Measurements from ENCODE around the gene CLCN2. TPM values are rescaled to one million over a fixed set of nuclear protein-coding genes. Genes with fewer than 3 reads are reported as not detected.

Gene CLCN2
- total RNA-seq, 1 donor from 2014 or later = 9.0 TPM

DNA sequence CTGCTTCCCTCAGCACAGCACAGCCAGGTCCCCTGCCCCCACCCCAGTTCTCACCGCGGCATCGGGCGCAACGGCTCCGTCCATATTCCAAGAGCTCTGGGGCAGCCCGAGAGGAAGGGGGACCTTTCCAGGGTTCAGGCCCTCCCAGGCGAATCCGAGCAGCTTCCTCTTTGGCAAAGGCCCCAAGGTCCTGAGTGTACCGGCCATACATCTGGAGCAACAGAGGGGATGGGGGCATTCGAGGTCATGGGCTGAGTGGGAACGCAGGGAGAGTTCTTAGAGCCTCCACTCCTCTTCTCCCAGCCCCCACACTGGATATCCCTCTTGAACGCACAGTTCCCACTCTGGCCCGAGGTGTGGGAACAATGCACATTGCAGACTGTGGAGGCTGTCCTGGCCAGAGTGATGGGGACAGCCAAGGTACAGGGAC, 2.5 kb downstream of the CLCN2 start:
- FAIRE-seq (no peak), DNase-seq (ENCODE audit: low read depth) (no peak)
- Histone ChIP-seq H3K27me3 (ENCODE audit: insufficient read depth, low read length) (no peaks in the 10 kb centered on the region), H3K4me2 (ENCODE audit: low read length) (no peak overlapping the region), H3K36me3 (ENCODE audit: insufficient read depth, low read length) (no peaks in the 10 kb centered on the region), H3K9ac (ENCODE audit: low read length) (no peak overlapping the region), H2AFZ (ENCODE audit: low read depth, low read length) (no peak overlapping the region), H4K20me1 (ENCODE audit: insufficient read depth, low read length) (peaks cover 17% of the 10 kb centered on the region), H3K27ac (ENCODE audit: low read depth, low read length) (no peak overlapping the region), H3K4me1 (ENCODE audit: insufficient read depth, low read length) (peaks cover 8% of the 10 kb centered on the region), H3K4me3 (ENCODE audit: insufficient read depth, low read depth, low read length) (no peak overlapping the region), H3K79me2 (ENCODE audit: insufficient read depth, low read length) (peaks cover 19% of the 10 kb centered on the region), H3K9me3 (ENCODE audit: insufficient read depth, low read depth, low read length) (no peaks in the 10 kb centered on the region)
- TF ChIP-seq CTCF (IDR thresholded peaks at IDR 0.05; ENCODE audit: insufficient read depth, low read depth, low read length) (no peak), EZH2 (IDR thresholded peaks at IDR 0.05; ENCODE audit: insufficient read depth, low read length) (no peak)
- no peak overlapping the region for H3K4me3 Mint-ChIP-seq (ENCODE audit: unreplicated experiment)
- H3K27me3 Mint-ChIP-seq (ENCODE audit: low read depth, unreplicated experiment) = no peaks in the 10 kb centered on the region
- H3K36me3 Mint-ChIP-seq (ENCODE audit: low read depth, unreplicated experiment) = peaks cover 11% of the 10 kb centered on the region
- no peaks in the 10 kb centered on the region for H3K9me3 Mint-ChIP-seq (ENCODE audit: unreplicated experiment)
- peaks cover 16% of the 10 kb centered on the region for H3K4me1 Mint-ChIP-seq (ENCODE audit: low read depth, unreplicated experiment)
- no peak overlapping the region for H3K27ac Mint-ChIP-seq (ENCODE audit: unreplicated experiment)

DNA sequence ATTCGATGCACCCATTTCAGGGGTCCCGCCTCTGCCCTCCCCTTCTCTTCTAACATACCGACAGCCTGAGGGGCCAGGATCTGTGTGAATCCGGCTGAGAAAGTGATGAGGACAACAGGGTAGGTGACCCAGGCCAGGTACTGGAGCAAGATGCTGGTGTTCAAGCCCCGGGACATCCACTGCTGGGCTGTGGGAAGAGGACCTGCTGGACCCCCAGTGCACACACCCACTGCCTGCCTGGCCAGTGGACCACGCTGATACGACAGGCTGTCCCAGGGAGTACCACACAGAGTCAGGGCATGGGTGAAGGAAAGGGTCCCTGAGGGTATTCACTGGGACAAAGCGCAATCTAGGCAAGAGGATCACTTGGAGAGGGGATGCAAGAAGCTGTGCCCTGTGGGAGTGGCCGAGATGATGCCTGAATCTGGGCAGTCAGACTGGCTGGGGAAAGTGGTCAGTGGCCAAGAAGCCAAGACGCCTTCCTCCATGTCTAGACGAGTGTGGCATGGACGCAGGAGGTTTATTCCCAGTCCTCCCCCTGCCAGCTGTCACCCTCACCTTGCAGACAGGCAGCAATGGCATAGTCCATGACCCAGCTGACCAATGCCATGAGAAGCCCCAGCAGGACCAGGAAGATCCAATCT, 3.2 kb downstream of the CLCN2 start:
- H3K4me3 Mint-ChIP-seq (ENCODE audit: unreplicated experiment) = peak overlapping the region; percentile 60

More for the DNA sequence above, 3.2 kb downstream of the CLCN2 start:
- TF ChIP-seq EZH2 (IDR thresholded peaks at IDR 0.05; ENCODE audit: insufficient read depth, low read length) (no peak), CTCF (IDR thresholded peaks at IDR 0.05; ENCODE audit: insufficient read depth, low read depth, low read length) (no peak)
- Histone ChIP-seq H4K20me1 (ENCODE audit: insufficient read depth, low read length) (peaks cover 18% of the 10 kb centered on the region), H2AFZ (ENCODE audit: low read depth, low read length) (no peak overlapping the region), H3K79me2 (ENCODE audit: insufficient read depth, low read length) (peaks cover 12% of the 10 kb centered on the region), H3K4me3 (ENCODE audit: insufficient read depth, low read depth, low read length) (no peak overlapping the region), H3K9ac (ENCODE audit: low read length) (no peak overlapping the region), H3K4me1 (ENCODE audit: insufficient read depth, low read length) (peaks cover 8% of the 10 kb centered on the region), H3K27me3 (ENCODE audit: insufficient read depth, low read length) (no peaks in the 10 kb centered on the region), H3K4me2 (ENCODE audit: low read length) (no peak overlapping the region), H3K27ac (ENCODE audit: low read depth, low read length) (no peak overlapping the region), H3K36me3 (ENCODE audit: insufficient read depth, low read length) (no peaks in the 10 kb centered on the region), H3K9me3 (ENCODE audit: insufficient read depth, low read depth, low read length) (no peaks in the 10 kb centered on the region)
- Mint-ChIP-seq H3K27ac (ENCODE audit: unreplicated experiment) (no peak overlapping the region), H3K36me3 (ENCODE audit: low read depth, unreplicated experiment) (peaks cover 11% of the 10 kb centered on the region), H3K27me3 (ENCODE audit: low read depth, unreplicated experiment) (no peaks in the 10 kb centered on the region), H3K9me3 (ENCODE audit: unreplicated experiment) (no peaks in the 10 kb centered on the region), H3K4me1 (ENCODE audit: low read depth, unreplicated experiment) (peaks cover 16% of the 10 kb centered on the region)
- DNase-seq (ENCODE audit: low read depth) (no peak), FAIRE-seq (no peak)

Data from astrocyte (in vitro differentiated cells and primary cell).